GM23248 (cell line): Measurements from ENCODE around the gene ISOC2. TPM values are rescaled to one million over a fixed set of nuclear protein-coding genes. Genes with fewer than 3 reads are reported as not detected.
A peak's percentile ranks its signal among the peaks of the same experiment; 100 is the strongest.

Source experiments
- DNase-seq: peaks from one replicate; pipeline ENCODE4 v3.0.0-alpha.2; 2015
- H2AFZ ChIP-seq: fragments of 200-600 bp; sonication (generic); 2 replicates; pipeline ENCODE4 v1.6.1; 2016; ENCODE audit warnings: antibody characterized with exemption
- H3F3A ChIP-seq: fragments of 200-600 bp; sonication (generic); 2 replicates; pipeline ENCODE4 v1.6.1; 2016; ENCODE audit warnings: mild to moderate bottlenecking, antibody characterized with exemption, mixed run types; ENCODE audit not compliant: insufficient read depth
- H3K27ac ChIP-seq: fragments of 200-600 bp; sonication (generic); 2 replicates; pipeline ENCODE4 v1.5.1; 2016; ENCODE audit warnings: mild to moderate bottlenecking
- H3K27me3 ChIP-seq: fragments of 200-600 bp; sonication (generic); replicated peaks from 2 replicates; pipeline ENCODE4 v1.6.1; 2016; ENCODE audit warnings: mild to moderate bottlenecking; ENCODE audit not compliant: insufficient read depth
- H3K36me3 ChIP-seq: fragments of 200-600 bp; sonication (generic); 2 replicates; pipeline ENCODE4 v1.6.1; 2016; ENCODE audit warnings: low read depth, mild to moderate bottlenecking
- H3K4me1 ChIP-seq: fragments of 200-600 bp; sonication (generic); 2 replicates; pipeline ENCODE4 v1.6.1; 2016; ENCODE audit warnings: mild to moderate bottlenecking; ENCODE audit not compliant: insufficient read depth
- H3K4me2 ChIP-seq: fragments of 200-600 bp; sonication (generic); one replicate; pipeline ENCODE4 v1.6.1; 2016; ENCODE audit warnings: mild to moderate bottlenecking; ENCODE audit not compliant: unreplicated experiment
- H3K4me3 ChIP-seq: fragments of 200-600 bp; sonication (generic); 2 replicates; pipeline ENCODE4 v1.5.1; 2016; ENCODE audit warnings: mild to moderate bottlenecking
- H3K79me2 ChIP-seq: fragments of 200-600 bp; sonication (generic); 2 replicates; pipeline ENCODE4 v1.6.1; 2016; ENCODE audit warnings: mild to moderate bottlenecking; ENCODE audit not compliant: insufficient read depth
- H3K9ac ChIP-seq: fragments of 200-600 bp; sonication (generic); 2 replicates; pipeline ENCODE4 v1.6.1; 2016; ENCODE audit warnings: mild to moderate bottlenecking
- H3K9me2 ChIP-seq: fragments of 200-600 bp; sonication (generic); 2 replicates; pipeline ENCODE4 v1.6.1; 2016; ENCODE audit warnings: mixed run types, mild to moderate bottlenecking, moderate library complexity; ENCODE audit not compliant: insufficient read depth
- H3K9me3 ChIP-seq: fragments of 200-600 bp; sonication (generic); one replicate; pipeline ENCODE4 v1.6.1; 2017; ENCODE audit warnings: low read depth
- H4K20me1 ChIP-seq: fragments of 200-600 bp; sonication (generic); 2 replicates; pipeline ENCODE4 v1.6.0; 2016; ENCODE audit not compliant: insufficient read depth
- EZH2 ChIP-seq: fragments of 200-600 bp; sonication (generic); IDR thresholded peaks from 2 replicates; pipeline ENCODE4 v1.6.1; 2018; ENCODE audit warnings: antibody characterized with exemption, mild to moderate bottlenecking; ENCODE audit not compliant: insufficient read depth, poor library complexity, severe bottlenecking
- EZH2phosphoT487 ChIP-seq: fragments of 200-600 bp; sonication (generic); IDR thresholded peaks from 2 replicates; pipeline ENCODE4 v1.6.1; 2018; ENCODE audit warnings: antibody characterized with exemption, moderate library complexity, mild to moderate bottlenecking, low read depth; ENCODE audit not compliant: insufficient read depth
- WGBS, 2 experiments: methylation state at CpG; one replicate each; pipeline ENCODE4 v1.1.6; 2015 to 2017; ENCODE audit warnings: low lambda C conversion rate in 2 of 2, low coverage in 1 of 2; ENCODE audit errors: missing lambda C conversion rate in 2 of 2; 5-methylcytosine and 5-hydroxymethylcytosine counted together
- in situ Hi-C: fragments of 300-500 bp; cut with MboI; formaldehyde crosslinking; loops from 2 replicates; pipeline ENCODE4 v1.15.0; 2020
- polyA plus RNA-seq: library from polyadenylated mRNA; unstranded; fragments of >200 nt; fragmentation: Nextera tagmentation; extraction: Ambion mirVana; gene quantifications from 2 replicates; pipeline ENCODE4 v1.2.1, GENCODE V29; 2016
- total RNA-seq: library from RNA; depleted of rRNA; stranded (reverse); fragments of >200 nt; shearing (Covaris generic); gene quantifications from 2 replicates; pipeline ENCODE4 v1.2.3, GENCODE V29; 2014

Gene ISOC2
- total and polyA plus RNA-seq, 2 experiments from 2014 or later, result 34.0 to 103 TPM

DNA sequence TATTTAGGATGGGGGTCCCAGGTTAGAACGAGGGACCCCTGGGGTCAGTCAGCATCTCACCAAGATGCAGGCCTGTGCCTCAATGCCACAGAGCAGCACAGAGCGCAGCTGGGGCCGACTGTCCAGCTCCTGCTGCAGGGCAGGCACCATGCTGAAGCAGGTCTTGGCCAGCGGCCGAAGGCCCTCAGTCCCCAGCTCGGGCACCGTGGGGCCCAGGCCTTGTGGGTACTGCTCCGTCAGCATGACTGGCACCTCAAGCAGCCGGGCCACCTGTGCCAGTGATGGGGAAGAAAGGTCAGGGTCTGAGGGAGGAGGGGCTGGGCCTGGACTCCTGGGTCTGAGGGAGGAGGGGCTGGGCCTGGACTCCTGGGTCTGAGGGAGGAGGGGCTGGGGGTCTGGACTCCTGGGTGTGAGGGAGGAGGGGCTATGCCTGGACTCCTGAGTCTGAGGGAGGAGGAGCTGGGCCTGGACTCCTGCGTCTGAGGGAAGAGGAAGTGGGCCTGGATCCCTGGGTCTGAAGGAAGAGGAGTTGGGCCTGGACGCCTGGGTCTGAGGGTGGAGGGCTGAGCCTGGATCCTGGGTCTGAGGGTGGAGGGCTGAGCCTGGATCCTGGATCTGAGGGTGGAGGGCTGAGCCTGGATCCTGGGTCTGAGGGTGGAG, 5.7 kb downstream of the ISOC2 start:
- Histone ChIP-seq H3F3A (peaks cover 10% of the 10 kb centered on the region; the same call in 1 of the 2 replicates), H3K79me2 (no peaks in the 10 kb centered on the region), H3K9ac (no peak overlapping the region), H3K36me3 (no peaks in the 10 kb centered on the region), H3K9me2 (no peaks in the 10 kb centered on the region), H3K27ac (no peak overlapping the region), H3K4me1 (peaks cover 8% of the 10 kb centered on the region; the same call in 1 of the 2 replicates), H4K20me1 (no peaks in the 10 kb centered on the region; the same call in 1 of the 2 replicates), H3K4me3 (no peak overlapping the region), H3K27me3 (peaks cover 13% of the 10 kb centered on the region), H2AFZ (no peak overlapping the region), H3K4me2 (no peak overlapping the region), H3K9me3 (no peaks in the 10 kb centered on the region)
- in situ Hi-C loops, result no loop called here
- 89 to 92% methylated on average over 9 to 11 of the region's 11 CpGs for WGBS, 2 experiments
- DNase-seq, result no peak
- TF ChIP-seq EZH2, result no peak
- TF ChIP-seq EZH2phosphoT487, result no peak

DNA sequence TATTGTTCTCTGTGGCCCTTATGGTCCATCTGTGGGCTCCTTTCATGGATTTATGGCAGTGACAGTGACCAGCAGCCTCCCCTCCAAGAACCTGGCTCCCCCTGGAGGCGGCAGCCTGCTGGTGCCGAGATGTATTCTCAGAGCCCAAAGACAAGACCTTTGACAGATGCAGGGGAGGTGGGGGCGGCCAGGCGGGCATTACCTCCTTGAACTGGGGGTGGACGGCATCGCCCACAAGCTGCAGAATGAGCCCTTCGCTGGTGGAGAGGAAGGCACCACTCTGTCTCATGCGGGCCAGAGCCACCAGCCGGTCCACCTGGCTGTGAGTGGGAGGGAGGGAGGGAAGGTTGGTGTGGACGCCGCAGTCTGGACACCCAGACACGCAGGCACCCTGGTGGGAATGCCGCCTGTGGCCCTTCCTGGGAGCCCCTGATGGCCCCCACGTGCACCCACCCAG, 6.6 kb downstream of the ISOC2 start:
- WGBS, 2 experiments, result 53 to 72% methylated on average over 6 to 14 of the region's 14 CpGs
- Histone ChIP-seq H4K20me1 (no peaks in the 10 kb centered on the region; the same call in 1 of the 2 replicates), H3K4me1 (no peaks in the 10 kb centered on the region), H3K9me2 (no peaks in the 10 kb centered on the region), H3K79me2 (no peaks in the 10 kb centered on the region), H3K9ac (no peak overlapping the region), H3K4me3 (no peak overlapping the region), H3K9me3 (no peaks in the 10 kb centered on the region), H3K27me3 (peaks cover 17% of the 10 kb centered on the region), H3F3A (peaks cover 2% of the 10 kb centered on the region; the same call in 1 of the 2 replicates), H3K27ac (no peak overlapping the region), H3K36me3 (no peaks in the 10 kb centered on the region), H2AFZ (no peak overlapping the region), H3K4me2 (no peak overlapping the region)
- peak; percentile 70 for DNase-seq
- in situ Hi-C loops, result no loop called here
- TF ChIP-seq EZH2phosphoT487 (no peak), EZH2 (no peak)

DNA sequence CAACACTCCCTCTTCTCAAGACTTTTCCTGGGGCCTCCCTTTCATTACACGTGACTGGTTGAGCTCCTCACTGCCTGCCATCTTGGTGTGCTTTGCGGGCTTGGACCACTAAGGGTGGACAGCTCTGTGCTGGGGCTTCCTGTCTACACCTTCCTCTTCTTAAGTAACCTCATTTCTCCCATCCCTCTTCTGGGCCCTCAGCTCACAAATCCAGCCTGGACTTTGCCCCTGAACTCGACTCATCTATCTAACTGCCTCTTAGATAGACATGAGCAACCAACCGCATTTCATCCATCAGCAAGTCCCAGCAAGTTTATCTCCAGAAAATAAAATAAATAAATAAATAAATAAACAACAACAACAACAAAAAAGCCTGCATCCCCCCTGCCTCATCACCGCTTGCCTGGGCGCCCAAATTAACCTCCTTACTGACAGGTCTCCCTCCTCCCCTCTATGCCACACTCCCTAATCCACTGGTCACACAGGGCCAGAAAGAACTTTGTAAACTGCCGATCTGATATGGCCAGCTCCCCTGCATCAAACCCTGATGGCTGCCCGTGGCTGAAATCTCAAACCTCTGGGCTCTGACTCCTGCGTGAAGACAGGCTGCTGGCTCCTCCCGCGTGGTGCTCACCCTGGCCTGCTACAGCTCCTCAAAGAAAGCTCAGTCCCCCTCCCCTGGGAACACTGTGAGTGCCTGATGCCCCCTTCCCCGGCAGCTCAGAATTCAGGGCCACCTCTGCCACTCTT, 7.8 kb downstream of the ISOC2 start:
- Histone ChIP-seq H4K20me1 (no peaks in the 10 kb centered on the region; the same call in 1 of the 2 replicates), H3K9me3 (no peaks in the 10 kb centered on the region), H3K79me2 (no peaks in the 10 kb centered on the region), H3F3A (no peaks in the 10 kb centered on the region), H3K36me3 (no peaks in the 10 kb centered on the region), H3K4me1 (no peaks in the 10 kb centered on the region), H3K27me3 (peaks cover 22% of the 10 kb centered on the region), H3K9ac (no peak overlapping the region), H3K4me2 (no peak overlapping the region), H3K9me2 (no peaks in the 10 kb centered on the region), H3K4me3 (no peak overlapping the region), H3K27ac (no peak overlapping the region), H2AFZ (no peak overlapping the region)
- in situ Hi-C loops, result no loop called here
- no peak for DNase-seq
- no peak for TF ChIP-seq EZH2phosphoT487
- 93 to 95% methylated on average over 12 of the region's 12 CpGs for WGBS, 2 experiments

DNA sequence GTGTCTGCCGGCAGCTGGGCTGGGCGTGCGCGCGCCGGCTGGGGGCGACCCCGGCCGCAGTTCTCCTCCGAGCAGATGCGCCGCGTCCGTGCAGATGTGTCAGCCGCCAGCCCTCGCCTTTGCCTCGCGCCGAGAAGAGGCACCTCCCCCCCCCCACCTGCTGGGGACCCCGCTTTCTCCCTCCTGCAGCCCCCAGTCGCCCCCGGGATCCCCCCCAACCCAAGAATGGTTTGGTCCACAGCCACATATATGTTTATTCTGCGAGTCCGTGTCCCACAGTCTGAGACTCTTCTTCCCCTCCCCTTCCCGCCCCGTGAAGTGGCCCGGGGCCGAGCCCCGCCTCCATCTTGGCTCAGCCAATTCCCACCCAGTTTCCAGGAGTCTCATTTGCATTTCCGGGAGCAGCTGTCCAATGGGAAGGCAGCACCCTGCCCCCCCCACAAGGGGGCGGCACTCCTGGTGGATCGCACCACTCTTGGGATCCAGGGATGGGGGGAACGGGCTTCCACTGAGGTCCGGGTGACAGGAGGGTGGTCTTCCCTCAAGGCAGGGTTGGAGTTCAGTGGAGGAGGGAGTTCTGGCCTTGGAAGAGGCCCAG, 8.6 kb downstream of the ISOC2 start:
- TF ChIP-seq EZH2phosphoT487, result no peak
- TF ChIP-seq EZH2, result no peak
- no peak overlapping the region for H3K27ac ChIP-seq
- no peaks in the 10 kb centered on the region for H3K9me2 ChIP-seq
- H3K4me2 ChIP-seq, result peak overlapping the region; percentile 39
- no peak overlapping the region for H3K4me3 ChIP-seq
- H3K4me1 ChIP-seq, result no peaks in the 10 kb centered on the region
- H3K9me3 ChIP-seq, result no peaks in the 10 kb centered on the region
- H2AFZ ChIP-seq, result no peak overlapping the region
- H3K36me3 ChIP-seq, result no peaks in the 10 kb centered on the region
- no peaks in the 10 kb centered on the region for H3K79me2 ChIP-seq
- H3K9ac ChIP-seq, result no peak overlapping the region
- in situ Hi-C loops, result no loop called here
- peak; percentile 76 for DNase-seq
- WGBS, 2 experiments, result 13 to 19% methylated on average over 14 to 29 of the region's 34 CpGs
- H3K27me3 ChIP-seq, result peaks cover 22% of the 10 kb centered on the region
- no peaks in the 10 kb centered on the region for H3F3A ChIP-seq
- H4K20me1 ChIP-seq, result no peaks in the 10 kb centered on the region; the same call in 1 of the 2 replicates
